Testis (tissue), 2 donors: ENCODE data around the gene GUCY1A1.

Experiments used
- POLR2A ChIP-seq: fragments of 450-650 bp; IDR thresholded peaks from one replicate; pipeline ENCODE4 v1.6.1; 2017; ENCODE audit warnings: antibody characterized with exemption, mild to moderate bottlenecking, moderate library complexity
- TF ChIP-seq, protein P1 (sequence below), 3 experiments: fragments of 450-650 bp in 2 of 3; fragments of 200-600 bp in 1 of 3; sonication (generic) in 1 of 3; IDR thresholded peaks; one replicate each; pipeline ENCODE4 v1.5.1; 2016 to 2019; ENCODE audit warnings: antibody characterized with exemption in 3 of 3, mild to moderate bottlenecking in 2 of 3, moderate library complexity in 1 of 3

DNA sequence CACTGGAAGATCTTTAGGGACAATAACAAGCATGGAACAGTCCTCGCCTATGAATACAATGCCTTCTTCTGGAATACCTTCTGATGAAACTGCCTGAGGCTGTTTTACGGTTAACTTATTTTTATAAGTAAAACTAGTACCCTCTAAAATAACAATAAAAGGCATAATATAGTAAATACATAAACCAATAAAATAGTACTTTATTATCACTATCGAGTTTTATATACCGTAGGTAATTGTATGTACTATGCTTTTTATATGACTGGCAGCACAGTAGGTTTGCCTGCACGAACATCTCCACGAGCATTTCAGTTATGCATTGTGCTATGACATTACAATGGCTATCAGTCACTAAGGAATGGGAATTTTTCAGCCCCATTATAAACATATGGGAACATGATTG is 8.0 kb downstream of the GUCY1A1 start:
- TF ChIP-seq, protein P1, sequence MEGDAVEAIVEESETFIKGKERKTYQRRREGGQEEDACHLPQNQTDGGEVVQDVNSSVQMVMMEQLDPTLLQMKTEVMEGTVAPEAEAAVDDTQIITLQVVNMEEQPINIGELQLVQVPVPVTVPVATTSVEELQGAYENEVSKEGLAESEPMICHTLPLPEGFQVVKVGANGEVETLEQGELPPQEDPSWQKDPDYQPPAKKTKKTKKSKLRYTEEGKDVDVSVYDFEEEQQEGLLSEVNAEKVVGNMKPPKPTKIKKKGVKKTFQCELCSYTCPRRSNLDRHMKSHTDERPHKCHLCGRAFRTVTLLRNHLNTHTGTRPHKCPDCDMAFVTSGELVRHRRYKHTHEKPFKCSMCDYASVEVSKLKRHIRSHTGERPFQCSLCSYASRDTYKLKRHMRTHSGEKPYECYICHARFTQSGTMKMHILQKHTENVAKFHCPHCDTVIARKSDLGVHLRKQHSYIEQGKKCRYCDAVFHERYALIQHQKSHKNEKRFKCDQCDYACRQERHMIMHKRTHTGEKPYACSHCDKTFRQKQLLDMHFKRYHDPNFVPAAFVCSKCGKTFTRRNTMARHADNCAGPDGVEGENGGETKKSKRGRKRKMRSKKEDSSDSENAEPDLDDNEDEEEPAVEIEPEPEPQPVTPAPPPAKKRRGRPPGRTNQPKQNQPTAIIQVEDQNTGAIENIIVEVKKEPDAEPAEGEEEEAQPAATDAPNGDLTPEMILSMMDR (IDR thresholded peaks at IDR 0.05) = no peak
- no peak for TF ChIP-seq POLR2A
